OCI-LY7 (cell line): ENCODE measurements around the gene CRTC1. TPM values are rescaled to one million over a fixed set of nuclear protein-coding genes. Genes with fewer than 3 reads are reported as not detected.

Experiments
- BruUV-seq: library from RNA; stranded (reverse); fragments of 400-500 nt; replicated peaks from 2 replicates; lab custom pipeline; 2021; lab: Mats Ljungman, UMichigan
- CTCF ChIA-PET: fragments of 300-600 bp; sonication (Branson Sonifier 250); formaldehyde crosslinking; loops from one replicate; lab custom pipeline; 2022; ENCODE audit warnings: antibody characterized with exemption; ENCODE audit not compliant: unreplicated experiment; lab: Charles Lee
- POLR2A ChIA-PET: fragments of 300-600 bp; sonication (Branson Sonifier 250); formaldehyde crosslinking; loops from one replicate; lab custom pipeline; 2022; ENCODE audit warnings: antibody characterized with exemption; lab: Charles Lee
- DNase-seq: peaks from one replicate; pipeline ENCODE4 v3.0.0-alpha.2; 2015; ENCODE audit warnings: low spot score
- H2AFZ ChIP-seq: fragments of 200-600 bp; sonication (generic), shearing (Covaris generic); 2 replicates; pipeline ENCODE4 v1.6.1; 2014; ENCODE audit warnings: mild to moderate bottlenecking, antibody characterized with exemption, low read length, moderate library complexity
- H3K27ac ChIP-seq: fragments of 200-600 bp; sonication (generic); 2 replicates; pipeline ENCODE4 v1.5.1; 2014; ENCODE audit warnings: mixed run types, low read depth, mild to moderate bottlenecking, moderate library complexity, low read length, inconsistent platforms; ENCODE audit not compliant: poor library complexity, severe bottlenecking
- H3K36me3 ChIP-seq: fragments of 200-600 bp; sonication (generic); 2 replicates; pipeline ENCODE4 v1.6.1; 2014; ENCODE audit warnings: mild to moderate bottlenecking, antibody characterized with exemption, low read length, moderate library complexity, mixed read lengths; ENCODE audit not compliant: insufficient read depth
- H3K4me1 ChIP-seq: fragments of 200-600 bp; sonication (generic); 2 replicates; pipeline ENCODE4 v1.5.1; 2014; ENCODE audit warnings: mild to moderate bottlenecking, low read length; ENCODE audit not compliant: insufficient read depth, poor library complexity, severe bottlenecking
- H3K4me2 ChIP-seq: fragments of 200-600 bp; sonication (generic); 2 replicates; pipeline ENCODE4 v1.6.1; 2014; ENCODE audit warnings: mild to moderate bottlenecking, low read length
- H3K4me3 ChIP-seq: fragments of 200-600 bp; sonication (generic); 2 replicates; pipeline ENCODE4 v1.5.1; 2014; ENCODE audit warnings: mild to moderate bottlenecking, low read depth, low read length; ENCODE audit not compliant: poor library complexity, severe bottlenecking
- H3K79me2 ChIP-seq: fragments of 200-600 bp; sonication (generic); 2 replicates; pipeline ENCODE4 v1.6.1; 2016; ENCODE audit warnings: low read depth, mild to moderate bottlenecking, low read length, moderate library complexity, mixed read lengths; ENCODE audit not compliant: insufficient read depth
- H3K9me2 ChIP-seq: fragments of 200-600 bp; sonication (generic); 2 replicates; pipeline ENCODE4 v1.6.1; 2016; ENCODE audit warnings: mild to moderate bottlenecking, low read length, mixed read lengths; ENCODE audit not compliant: insufficient read depth
- H3K9me3 ChIP-seq: fragments of 200-600 bp; sonication (generic); 2 replicates; pipeline ENCODE4 v1.6.1; 2014; ENCODE audit warnings: mild to moderate bottlenecking, mixed run types, low read length, mixed read lengths
- H4K20me1 ChIP-seq: fragments of 200-600 bp; sonication (generic); 2 replicates; pipeline ENCODE4 v1.6.1; 2014; ENCODE audit warnings: mild to moderate bottlenecking, antibody characterized with exemption, low read length, moderate library complexity, mixed read lengths; ENCODE audit not compliant: insufficient read depth
- CTCF ChIP-seq: fragments of 200-600 bp; sonication (generic); conservative IDR thresholded peaks from 2 replicates; pipeline ENCODE4 v1.5.1; 2014; ENCODE audit warnings: mild to moderate bottlenecking, antibody characterized with exemption, low read length, moderate library complexity, mixed read lengths
- EZH2phosphoT487 ChIP-seq: fragments of 200-600 bp; sonication (generic); IDR thresholded peaks from 2 replicates; pipeline ENCODE4 v1.6.1; 2018; ENCODE audit warnings: low read depth, borderline replicate concordance, mild to moderate bottlenecking, mixed run types, antibody characterized with exemption, low read length, moderate library complexity, mixed read lengths
- intact Hi-C: fragments of 100-400 bp; cut with micrococcal nuclease; formaldehyde crosslinking; loops from one replicate; pipeline ENCODE4 v1.10.0; 2022; ENCODE audit not compliant: unreplicated experiment
- total RNA-seq, 2 experiments: library from RNA; depleted of rRNA in 1 of 2; stranded (reverse); fragments of >200 nt in 1 of 2; shearing (Covaris generic) in 1 of 2; gene quantifications; 2 replicates each; pipeline ENCODE4 v1.2.3, GENCODE V29; 2014 to 2022

CRTC1 gene
- total RNA-seq, 2 experiments from 2014 or later = 4.1 to 10.3 TPM

GRCh38 chr19:18645035-18645511, 38.4 kb upstream of the CRTC1 start:
- CTCF ChIA-PET = interaction anchor here (0.5 kb wide), 1 partner anchor 10 kb away, joined by 3 read pairs; no protein-coding TSS in a partner anchor
- no peaks in the 10 kb centered on the region for H3K36me3 ChIP-seq
- no peak for DNase-seq
- no peak overlapping the region for H3K4me2 ChIP-seq
- no peak for TF ChIP-seq CTCF
- TF ChIP-seq EZH2phosphoT487 = no peak
- no peak overlapping the region for H3K4me3 ChIP-seq
- H3K4me1 ChIP-seq = no peaks in the 10 kb centered on the region
- H3K27ac ChIP-seq = no peak overlapping the region
- no peaks in the 10 kb centered on the region for H3K9me2 ChIP-seq
- POLR2A ChIA-PET = no interaction called here
- H3K9me3 ChIP-seq = no peaks in the 10 kb centered on the region
- H3K79me2 ChIP-seq = no peaks in the 10 kb centered on the region
- intact Hi-C loops = no loop called here
- H2AFZ ChIP-seq = no peak overlapping the region
- no TSS peak for BruUV-seq
- no peaks in the 10 kb centered on the region for H4K20me1 ChIP-seq

- intact Hi-C loops = no loop called here
- BruUV-seq = no TSS peak
These were observed 36.7 kb upstream of the CRTC1 start for GRCh38 chr19:18646535-18647370.

More at GRCh38 chr19:18646535-18647370, 36.7 kb upstream of the CRTC1 start:
- H4K20me1 ChIP-seq = no peaks in the 10 kb centered on the region
- no peak overlapping the region for H3K4me2 ChIP-seq
- H3K36me3 ChIP-seq = no peaks in the 10 kb centered on the region
- TF ChIP-seq EZH2phosphoT487 = no peak
- TF ChIP-seq CTCF = no peak
- H3K4me3 ChIP-seq = no peak overlapping the region
- no peak for DNase-seq
- no peak overlapping the region for H2AFZ ChIP-seq
- H3K9me3 ChIP-seq = no peaks in the 10 kb centered on the region
- ChIA-PET CTCF (no interaction called here), POLR2A (no interaction called here)
- H3K79me2 ChIP-seq = no peaks in the 10 kb centered on the region
- no peak overlapping the region for H3K27ac ChIP-seq
- H3K4me1 ChIP-seq = no peaks in the 10 kb centered on the region
- no peaks in the 10 kb centered on the region for H3K9me2 ChIP-seq
